ENCODE data around the gene CXCR6.

- TF ChIP-seq CTCF (IDR thresholded peaks at IDR 0.05 in 4 of 5, conservative IDR thresholded peaks at IDR 0.05 in 1 of 5) = no peak
- TF ChIP-seq POLR2A (IDR thresholded peaks at IDR 0.05) = no peak
Observed at GRCh38 chr3:45966371-45966791, 23.1 kb downstream of the CXCR6 start.

Measured in gastrocnemius medialis (tissue), 4 donors.